Measurements from ENCODE around the gene HOPX.
"Not testable (repeated sequence)": the region's sequence is repeated elsewhere in the genome, so short reads cannot be mapped to it uniquely, and the experiment has no call there.

The HOPX gene

DNA sequence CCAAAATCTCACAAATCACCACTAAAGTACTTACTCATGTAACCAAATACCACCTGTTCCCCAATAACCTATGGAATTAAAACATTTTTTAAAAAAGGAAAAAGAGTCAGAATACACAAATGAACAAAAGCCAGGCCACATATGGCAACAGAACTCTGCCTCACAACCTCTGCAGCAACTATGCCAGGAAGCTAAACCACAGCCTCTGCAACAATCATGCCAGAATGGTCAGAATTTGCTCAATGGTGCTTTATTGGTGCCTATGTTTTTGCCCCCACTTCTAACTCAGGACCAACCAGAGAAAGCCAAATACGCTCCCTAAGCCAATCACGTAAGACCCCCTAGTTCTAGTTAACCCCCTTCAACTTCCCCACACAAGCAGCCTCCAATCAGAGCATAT, 69.6 kb downstream of the HOPX start:
- Mint-ChIP-seq H3K36me3 (ENCODE audit: low read depth) (no peaks in the 10 kb centered on the region), H3K27me3 (peaks cover 5% of the 10 kb centered on the region), H3K9me3 (no peaks in the 10 kb centered on the region)

GRCh38 chr4:56610170-56610569, 70.9 kb downstream of the HOPX start:
- H3K4me3 Mint-ChIP-seq; H3K9me3 Mint-ChIP-seq; H3K36me3 Mint-ChIP-seq (ENCODE audit: low read depth); DNase-seq; H3K27ac Mint-ChIP-seq; H3K27me3 Mint-ChIP-seq; H3K4me1 Mint-ChIP-seq (ENCODE audit: low read depth): not testable (repeated sequence)

More for the DNA sequence above, 69.6 kb downstream of the HOPX start:
- Mint-ChIP-seq H3K27ac (no peak overlapping the region), H3K4me1 (ENCODE audit: low read depth) (no peaks in the 10 kb centered on the region), H3K4me3 (no peak overlapping the region)
- DNase-seq = no peak

GRCh38 chr4:56607926-56608325, 73.2 kb downstream of the HOPX start:
- DNase-seq = no peak
- H3K4me3 Mint-ChIP-seq = no peak overlapping the region
- no peaks in the 10 kb centered on the region for H3K9me3 Mint-ChIP-seq

GRCh38 chr4:56606385-56606784, 74.7 kb downstream of the HOPX start:
- Mint-ChIP-seq H3K36me3 (ENCODE audit: low read depth) (no peaks in the 10 kb centered on the region), H3K9me3 (no peaks in the 10 kb centered on the region), H3K27me3 (no peaks in the 10 kb centered on the region), H3K4me1 (ENCODE audit: low read depth) (no peaks in the 10 kb centered on the region), H3K4me3 (no peak overlapping the region), H3K27ac (no peak overlapping the region)
- no peak for DNase-seq

More at GRCh38 chr4:56607926-56608325, 73.2 kb downstream of the HOPX start:
- H3K36me3 Mint-ChIP-seq (ENCODE audit: low read depth) = no peaks in the 10 kb centered on the region
- no peaks in the 10 kb centered on the region for H3K4me1 Mint-ChIP-seq (ENCODE audit: low read depth)
- H3K27ac Mint-ChIP-seq = no peak overlapping the region
- no peaks in the 10 kb centered on the region for H3K27me3 Mint-ChIP-seq

- H3K36me3 Mint-ChIP-seq (ENCODE audit: low read depth); H3K4me3 Mint-ChIP-seq; H3K27me3 Mint-ChIP-seq; H3K27ac Mint-ChIP-seq; DNase-seq; H3K4me1 Mint-ChIP-seq (ENCODE audit: low read depth); H3K9me3 Mint-ChIP-seq: not testable (repeated sequence)
Observed at GRCh38 chr4:56605464-56605863, 75.6 kb downstream of the HOPX start.

DNA sequence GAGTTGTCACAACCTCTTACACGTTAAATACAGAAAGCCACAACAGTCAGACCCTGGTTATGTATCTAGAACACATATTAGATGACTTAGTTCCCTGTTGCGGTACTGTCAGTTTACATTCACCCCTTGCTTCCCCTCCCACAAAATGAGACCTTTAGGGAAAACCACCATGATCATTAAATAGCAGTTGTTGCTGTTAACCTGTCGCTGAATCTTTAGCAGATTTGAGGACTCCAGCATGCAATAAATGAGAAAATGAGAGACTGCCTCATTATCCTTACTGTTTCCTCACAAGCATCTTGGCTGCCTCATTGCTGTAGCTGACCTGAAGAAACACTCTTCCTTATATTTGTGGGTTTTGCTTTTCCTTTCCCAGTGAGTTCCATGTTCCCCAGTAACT, 77.8 kb downstream of the HOPX start:
- Mint-ChIP-seq H3K27ac (no peak overlapping the region), H3K4me3 (no peak overlapping the region), H3K4me1 (ENCODE audit: low read depth) (no peaks in the 10 kb centered on the region), H3K9me3 (peaks cover 5% of the 10 kb centered on the region), H3K36me3 (ENCODE audit: low read depth) (no peaks in the 10 kb centered on the region), H3K27me3 (no peaks in the 10 kb centered on the region)
- no peak for DNase-seq
